ENCODE measurements around the gene TMEM117. TPM values are rescaled to one million over a fixed set of nuclear protein-coding genes. Genes with fewer than 3 reads are reported as not detected.

Gene TMEM117
- total RNA-seq, 2 experiments from 2014 or later, result 1.4 to 2.1 TPM

DNA sequence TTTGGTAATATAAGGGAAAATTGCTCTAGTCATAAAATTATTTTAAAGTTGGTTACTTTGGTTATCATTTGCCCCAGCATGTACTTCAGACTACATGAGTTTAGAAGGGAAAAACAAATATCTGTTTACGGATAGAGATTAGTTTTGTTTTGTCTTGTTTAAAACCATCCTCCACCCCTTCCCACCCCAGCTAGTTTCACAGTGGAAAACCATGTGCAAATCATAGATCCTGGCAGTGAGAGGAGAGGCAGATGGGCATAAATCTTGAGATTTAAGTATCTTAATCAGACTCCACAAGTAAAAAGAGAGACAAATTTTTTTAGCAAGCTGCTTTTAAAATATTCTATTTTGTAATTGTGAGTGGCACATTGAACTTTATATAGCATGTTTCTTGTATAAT lies 424.7 kb downstream of the TMEM117 start:
- intact Hi-C loops (cut with micrococcal nuclease), result no loop called here
- CTCF ChIA-PET, result interaction anchor here (1.2 kb wide), 1 partner anchor 61 kb away, joined by 3 read pairs; no protein-coding TSS in a partner anchor
- Mint-ChIP-seq H3K4me3 (no peak overlapping the region), H3K4me1 (ENCODE audit: low read depth) (no peaks in the 10 kb centered on the region), H3K9me3 (no peaks in the 10 kb centered on the region), H3K27me3 (ENCODE audit: low read depth) (no peaks in the 10 kb centered on the region), H3K36me3 (ENCODE audit: low read depth) (no peaks in the 10 kb centered on the region), H3K27ac (no peak overlapping the region)
- DNase-seq, result no peak

DNA sequence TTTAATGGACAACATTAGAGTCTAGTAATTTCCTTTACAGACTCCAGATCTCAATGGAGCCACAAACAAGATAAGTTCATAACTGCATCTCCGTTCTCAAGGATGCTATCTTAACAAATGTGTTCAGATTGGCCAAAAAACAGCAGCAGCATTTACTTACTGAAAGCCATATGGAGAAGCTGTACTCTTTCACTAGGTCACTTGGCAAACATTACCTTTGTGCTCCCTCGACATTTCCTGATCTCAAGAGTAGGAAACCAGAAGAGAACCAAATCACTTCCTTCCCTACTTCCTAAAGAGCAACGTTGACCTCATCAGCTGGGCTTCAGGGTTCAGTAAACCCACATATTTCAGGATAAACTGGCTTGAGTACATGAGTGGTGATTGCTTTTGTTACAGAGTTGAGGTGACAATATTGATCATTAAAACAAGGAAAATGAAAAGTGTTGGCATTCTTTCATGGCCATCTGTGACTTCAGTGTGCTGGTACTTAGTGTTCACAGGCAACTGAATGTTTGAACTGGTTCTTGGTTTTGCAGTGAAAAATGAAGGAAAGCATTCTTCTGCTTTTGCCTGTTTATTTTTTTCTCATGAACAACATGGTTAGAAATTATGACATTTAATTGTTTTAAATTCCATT lies 449.6 kb downstream of the TMEM117 start:
- Mint-ChIP-seq H3K27ac (no peak overlapping the region), H3K27me3 (ENCODE audit: low read depth) (no peaks in the 10 kb centered on the region), H3K4me3 (no peak overlapping the region), H3K36me3 (ENCODE audit: low read depth) (peaks cover 2% of the 10 kb centered on the region), H3K4me1 (ENCODE audit: low read depth) (peaks cover 15% of the 10 kb centered on the region), H3K9me3 (no peaks in the 10 kb centered on the region)
- CTCF ChIA-PET, result no interaction called here
- intact Hi-C loops (cut with micrococcal nuclease), result no loop called here
- DNase-seq, result no peak

DNA sequence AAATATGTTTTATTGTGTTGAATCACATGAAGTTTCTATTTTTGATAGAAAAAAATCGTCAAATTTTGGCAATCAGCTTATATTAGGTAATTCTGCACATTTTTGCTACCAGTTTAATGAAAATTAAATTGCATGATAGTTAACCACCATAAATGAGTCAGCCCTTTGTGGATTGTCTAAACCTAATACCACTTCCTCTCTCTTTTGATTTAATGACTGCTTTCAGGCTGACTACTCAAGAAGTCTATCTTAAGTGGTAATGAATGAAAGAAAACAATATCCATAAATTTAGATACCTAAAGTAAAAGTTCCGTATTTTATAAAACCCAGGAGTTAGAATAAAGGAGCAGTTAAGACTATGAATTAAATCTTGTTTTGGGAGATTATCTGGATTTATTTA lies 450.5 kb downstream of the TMEM117 start:
- H3K36me3 Mint-ChIP-seq (ENCODE audit: low read depth), result peaks cover 2% of the 10 kb centered on the region
- no peaks in the 10 kb centered on the region for H3K27me3 Mint-ChIP-seq (ENCODE audit: low read depth)
- CTCF ChIA-PET, result no interaction called here
- DNase-seq, result no peak
- H3K4me3 Mint-ChIP-seq, result no peak overlapping the region
- peaks cover 1% of the 10 kb centered on the region for H3K9me3 Mint-ChIP-seq
- intact Hi-C loops (cut with micrococcal nuclease), result no loop called here
- H3K27ac Mint-ChIP-seq, result no peak overlapping the region
- H3K4me1 Mint-ChIP-seq (ENCODE audit: low read depth), result peaks cover 15% of the 10 kb centered on the region

DNA sequence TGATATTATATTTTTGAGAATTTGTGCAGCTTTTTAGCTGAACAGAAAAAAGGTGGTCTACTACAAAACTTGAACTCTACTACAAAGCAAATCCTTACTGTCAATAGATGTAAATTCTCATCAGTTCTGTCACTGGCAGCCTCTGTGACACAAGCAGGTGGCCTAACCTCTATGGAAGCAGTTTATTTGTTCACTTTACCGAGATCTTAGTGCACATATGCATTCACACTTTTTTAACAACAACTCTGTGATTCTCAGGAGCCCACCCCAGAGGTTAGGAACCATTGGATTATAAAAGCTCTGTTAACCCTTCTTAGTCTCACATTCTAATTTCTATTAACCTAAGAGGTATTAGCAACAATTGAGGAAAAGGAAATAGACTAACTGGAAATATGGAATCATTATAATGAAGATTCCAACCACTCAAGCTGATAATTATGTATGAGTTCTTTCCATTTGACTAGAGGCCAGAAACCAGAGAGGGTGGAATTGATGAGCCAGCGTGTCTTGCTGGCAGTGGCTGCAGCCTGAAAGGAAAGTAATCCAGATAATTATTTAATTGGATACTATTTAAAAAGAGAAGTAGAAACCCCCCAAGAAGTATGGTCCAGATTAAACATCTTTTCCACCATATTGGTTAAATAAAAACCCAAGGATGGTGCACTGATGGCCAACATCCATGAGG lies 451.1 kb downstream of the TMEM117 start:
- no peak overlapping the region for H3K27ac Mint-ChIP-seq
- peaks cover 2% of the 10 kb centered on the region for H3K36me3 Mint-ChIP-seq (ENCODE audit: low read depth)
- no peaks in the 10 kb centered on the region for H3K27me3 Mint-ChIP-seq (ENCODE audit: low read depth)
- DNase-seq, result no peak
- CTCF ChIA-PET, result no interaction called here
- H3K4me3 Mint-ChIP-seq, result no peak overlapping the region
- H3K9me3 Mint-ChIP-seq, result peaks cover 1% of the 10 kb centered on the region
- peaks cover 15% of the 10 kb centered on the region for H3K4me1 Mint-ChIP-seq (ENCODE audit: low read depth)
- intact Hi-C loops (cut with micrococcal nuclease), result no loop called here

DNA sequence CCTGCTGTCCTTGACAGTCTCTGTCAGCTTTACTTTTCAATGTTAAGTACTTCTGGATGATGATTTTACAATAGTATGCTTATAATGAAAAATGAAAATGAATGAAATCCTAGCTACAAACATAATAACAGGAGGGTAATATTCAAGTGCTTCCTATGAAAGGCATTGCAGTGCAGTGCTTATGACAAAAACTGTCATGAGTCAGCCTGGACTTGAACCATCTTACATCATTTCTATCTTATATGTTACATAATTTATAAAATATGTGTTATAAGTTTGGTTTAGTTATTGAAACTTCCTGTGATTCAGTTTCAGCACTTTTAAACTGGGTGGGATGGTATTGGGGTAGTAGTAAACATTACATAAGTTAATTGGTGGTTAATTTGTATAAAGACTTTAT lies 451.7 kb downstream of the TMEM117 start:
- no peak for DNase-seq
- no peaks in the 10 kb centered on the region for H3K27me3 Mint-ChIP-seq (ENCODE audit: low read depth)
- H3K27ac Mint-ChIP-seq, result no peak overlapping the region
- H3K9me3 Mint-ChIP-seq, result peaks cover 1% of the 10 kb centered on the region
- H3K36me3 Mint-ChIP-seq (ENCODE audit: low read depth), result no peaks in the 10 kb centered on the region
- peaks cover 15% of the 10 kb centered on the region for H3K4me1 Mint-ChIP-seq (ENCODE audit: low read depth)
- CTCF ChIA-PET, result no interaction called here
- H3K4me3 Mint-ChIP-seq, result no peak overlapping the region
- intact Hi-C loops (cut with micrococcal nuclease), result no loop called here

DNA sequence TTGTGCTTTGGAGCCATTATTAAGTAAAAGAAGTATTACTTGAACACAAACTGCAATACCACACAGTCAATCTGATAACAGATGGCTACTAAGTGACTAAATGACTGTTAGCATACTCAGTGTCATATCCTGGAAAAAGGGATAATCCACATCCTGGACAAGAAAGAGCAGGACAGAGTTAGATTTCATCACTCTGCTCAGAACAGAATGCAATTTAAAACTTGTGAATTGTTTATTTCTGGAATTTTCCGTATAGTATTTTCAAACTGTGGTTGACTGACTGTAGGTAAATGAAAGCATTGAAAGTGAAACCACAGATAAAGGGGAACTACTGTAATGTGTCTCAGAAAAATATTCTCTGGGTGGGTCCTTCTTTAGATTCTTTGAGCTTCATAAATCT lies 458.8 kb downstream of the TMEM117 start:
- no peak for DNase-seq
- no peak overlapping the region for H3K27ac Mint-ChIP-seq
- peaks cover 4% of the 10 kb centered on the region for H3K36me3 Mint-ChIP-seq (ENCODE audit: low read depth)
- intact Hi-C loops (cut with micrococcal nuclease), result no loop called here
- H3K9me3 Mint-ChIP-seq, result peaks cover 10% of the 10 kb centered on the region
- no peaks in the 10 kb centered on the region for H3K27me3 Mint-ChIP-seq (ENCODE audit: low read depth)
- no peak overlapping the region for H3K4me3 Mint-ChIP-seq
- CTCF ChIA-PET, result no interaction called here
- H3K4me1 Mint-ChIP-seq (ENCODE audit: low read depth), result no peaks in the 10 kb centered on the region

DNA sequence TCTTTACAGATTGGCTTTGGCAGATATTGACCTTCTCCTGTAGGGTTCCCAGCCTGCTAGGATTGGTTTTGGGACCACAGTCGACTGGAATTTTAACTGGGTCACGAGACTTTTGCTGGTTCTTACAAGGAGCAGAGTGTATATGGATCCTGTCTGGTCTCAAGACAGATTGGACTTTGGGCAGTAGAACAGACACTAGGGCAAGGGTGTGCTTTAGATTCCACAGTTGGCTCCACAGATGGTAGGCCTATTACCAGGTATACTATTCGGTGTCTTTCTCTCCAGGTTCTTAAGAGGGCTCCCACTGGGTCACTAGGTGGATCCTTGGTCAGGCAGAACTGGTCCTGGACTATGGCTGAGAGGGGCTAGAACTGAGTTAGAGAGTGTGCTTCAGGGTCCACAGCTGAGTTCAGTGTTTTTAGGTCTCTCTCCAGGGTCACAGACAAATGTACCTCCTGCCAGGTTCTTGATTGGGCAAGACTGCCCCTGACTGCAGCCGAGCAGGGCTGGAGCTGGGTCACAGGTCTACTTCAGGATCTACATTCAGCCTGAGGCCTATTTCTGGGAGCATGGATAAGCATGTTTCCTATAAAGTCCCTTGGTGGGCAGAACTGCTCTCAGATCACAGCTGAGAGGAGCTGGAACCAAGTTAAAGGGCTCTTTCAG lies 460.2 kb downstream of the TMEM117 start:
- intact Hi-C loops (cut with micrococcal nuclease), result no loop called here
- CTCF ChIA-PET, result no interaction called here
- Mint-ChIP-seq H3K4me1 (ENCODE audit: low read depth) (no peaks in the 10 kb centered on the region), H3K9me3 (peaks cover 9% of the 10 kb centered on the region), H3K27ac (no peak overlapping the region), H3K4me3 (no peak overlapping the region), H3K36me3 (ENCODE audit: low read depth) (peaks cover 4% of the 10 kb centered on the region), H3K27me3 (ENCODE audit: low read depth) (no peaks in the 10 kb centered on the region)
- no peak for DNase-seq

DNA sequence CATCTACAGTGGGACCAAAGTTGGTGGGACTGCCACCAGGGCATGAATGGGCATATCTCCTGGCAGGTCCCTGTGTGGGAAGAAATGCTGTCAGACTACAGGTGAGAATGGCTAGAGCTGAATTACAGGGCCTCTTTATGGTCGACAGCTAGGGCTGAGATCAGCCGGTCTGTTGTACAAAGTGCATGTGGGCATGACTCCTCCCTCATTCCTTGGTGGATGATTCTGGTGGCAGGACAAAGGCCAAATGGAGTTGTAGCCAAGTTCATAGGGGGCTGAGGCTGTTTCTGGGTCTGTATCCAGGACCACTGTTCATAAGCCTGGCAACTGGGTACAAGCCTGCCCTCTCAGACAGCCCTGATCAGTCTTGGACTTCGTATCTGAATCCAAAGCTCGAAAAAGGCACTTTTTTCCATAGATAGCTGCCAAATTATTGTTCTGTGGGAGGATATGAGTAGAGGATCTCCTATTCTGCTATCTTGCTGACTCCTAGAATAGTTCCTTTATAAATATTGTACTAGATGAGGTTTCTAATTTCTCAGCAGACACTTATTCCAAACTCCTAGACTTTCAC lies 460.8 kb downstream of the TMEM117 start:
- Mint-ChIP-seq H3K9me3 (peaks cover 9% of the 10 kb centered on the region), H3K36me3 (ENCODE audit: low read depth) (peaks cover 4% of the 10 kb centered on the region), H3K27ac (no peak overlapping the region), H3K4me3 (no peak overlapping the region), H3K27me3 (ENCODE audit: low read depth) (no peaks in the 10 kb centered on the region), H3K4me1 (ENCODE audit: low read depth) (no peaks in the 10 kb centered on the region)
- no peak for DNase-seq
- CTCF ChIA-PET, result no interaction called here
- intact Hi-C loops (cut with micrococcal nuclease), result no loop called here

DNA sequence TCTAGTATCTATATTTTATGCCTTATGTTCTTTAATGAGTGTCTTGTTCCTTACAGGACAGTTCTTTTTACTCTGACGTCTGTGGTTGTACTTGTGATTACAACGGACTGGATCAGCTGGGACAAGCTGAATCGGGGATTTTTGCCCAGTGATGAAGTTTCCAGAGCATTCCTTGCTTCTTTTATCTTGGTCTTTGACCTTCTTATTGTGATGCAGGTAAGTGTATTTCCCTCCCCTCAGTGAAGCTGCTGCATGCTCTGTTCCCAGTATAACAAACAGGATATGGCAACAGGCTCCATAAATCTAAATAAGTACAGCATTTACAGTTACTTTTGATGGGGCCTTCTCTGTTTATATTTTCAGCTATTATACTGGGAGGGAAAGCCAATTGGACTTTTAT lies 463.6 kb downstream of the TMEM117 start:
- Mint-ChIP-seq H3K27ac (no peak overlapping the region), H3K4me1 (ENCODE audit: low read depth) (no peaks in the 10 kb centered on the region), H3K36me3 (ENCODE audit: low read depth) (peaks cover 8% of the 10 kb centered on the region), H3K27me3 (ENCODE audit: low read depth) (no peaks in the 10 kb centered on the region), H3K9me3 (peaks cover 9% of the 10 kb centered on the region), H3K4me3 (no peak overlapping the region)
- DNase-seq, result no peak
- CTCF ChIA-PET, result no interaction called here
- intact Hi-C loops (cut with micrococcal nuclease), result no loop called here

DNA sequence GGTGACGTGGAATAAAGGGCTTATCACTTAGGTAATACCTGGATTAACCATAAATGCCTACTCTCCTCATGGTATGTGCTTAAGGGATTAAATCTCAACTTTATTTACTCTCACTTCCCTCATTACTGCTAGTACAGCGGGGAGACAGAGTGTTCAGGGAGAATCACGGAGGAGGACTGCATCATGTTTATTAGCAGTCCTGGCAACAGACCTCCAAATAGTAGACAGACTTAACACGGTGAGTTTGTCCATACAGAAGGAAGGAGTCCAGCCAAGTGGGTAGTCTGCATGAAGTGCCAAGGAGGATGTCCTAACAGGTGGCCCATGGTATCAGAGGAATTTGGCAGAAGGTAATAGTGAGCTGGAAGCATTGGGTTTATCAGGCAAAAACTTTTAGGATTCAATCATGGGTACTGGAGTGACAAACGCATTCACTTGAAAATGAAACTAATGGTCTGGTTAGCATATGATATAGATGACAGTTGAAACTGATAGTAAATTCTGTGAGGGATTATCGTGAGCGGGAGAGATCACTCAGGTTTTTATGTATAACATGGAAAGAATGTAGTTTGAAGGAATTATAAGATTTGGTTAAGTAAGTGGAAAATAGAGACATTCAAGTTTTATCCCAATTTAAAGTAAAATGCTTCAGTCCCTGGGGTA lies 471.8 kb downstream of the TMEM117 start:
- intact Hi-C loops (cut with micrococcal nuclease), result no loop called here
- Mint-ChIP-seq H3K4me1 (ENCODE audit: low read depth) (no peaks in the 10 kb centered on the region), H3K4me3 (no peak overlapping the region), H3K9me3 (peaks cover 9% of the 10 kb centered on the region), H3K27ac (no peak overlapping the region), H3K27me3 (ENCODE audit: low read depth) (no peaks in the 10 kb centered on the region), H3K36me3 (ENCODE audit: low read depth) (peaks cover 2% of the 10 kb centered on the region)
- DNase-seq, result no peak
- CTCF ChIA-PET, result interaction anchor here (1.5 kb wide), 1 partner anchor 641 kb away, joined by 4 read pairs; no protein-coding TSS in a partner anchor

DNA sequence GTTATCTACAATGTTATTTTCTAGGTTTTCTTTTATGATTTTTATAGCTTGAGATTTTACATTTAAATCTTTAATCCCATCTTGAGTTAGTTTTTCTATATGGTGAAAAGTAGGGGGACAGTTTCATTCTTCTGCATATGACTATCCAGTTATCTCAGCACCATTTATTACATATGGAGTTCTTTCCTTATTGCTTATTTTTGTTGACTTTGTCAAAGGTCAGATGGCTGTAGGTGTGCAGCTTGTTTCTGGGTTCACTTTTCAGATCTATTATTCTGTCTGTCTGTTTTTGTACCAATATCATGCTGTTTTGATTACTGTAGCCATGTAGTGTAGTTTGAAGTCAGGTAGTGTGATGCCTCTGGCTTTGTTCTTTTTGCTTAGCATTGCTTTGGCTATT lies 477.3 kb downstream of the TMEM117 start:
- Mint-ChIP-seq H3K36me3 (ENCODE audit: low read depth) (peaks cover 2% of the 10 kb centered on the region), H3K27me3 (ENCODE audit: low read depth) (no peaks in the 10 kb centered on the region), H3K9me3 (peaks cover 9% of the 10 kb centered on the region), H3K27ac (no peak overlapping the region), H3K4me3 (no peak overlapping the region), H3K4me1 (ENCODE audit: low read depth) (no peaks in the 10 kb centered on the region)
- CTCF ChIA-PET, result no interaction called here
- no peak for DNase-seq
- intact Hi-C loops (cut with micrococcal nuclease), result no loop called here

DNA sequence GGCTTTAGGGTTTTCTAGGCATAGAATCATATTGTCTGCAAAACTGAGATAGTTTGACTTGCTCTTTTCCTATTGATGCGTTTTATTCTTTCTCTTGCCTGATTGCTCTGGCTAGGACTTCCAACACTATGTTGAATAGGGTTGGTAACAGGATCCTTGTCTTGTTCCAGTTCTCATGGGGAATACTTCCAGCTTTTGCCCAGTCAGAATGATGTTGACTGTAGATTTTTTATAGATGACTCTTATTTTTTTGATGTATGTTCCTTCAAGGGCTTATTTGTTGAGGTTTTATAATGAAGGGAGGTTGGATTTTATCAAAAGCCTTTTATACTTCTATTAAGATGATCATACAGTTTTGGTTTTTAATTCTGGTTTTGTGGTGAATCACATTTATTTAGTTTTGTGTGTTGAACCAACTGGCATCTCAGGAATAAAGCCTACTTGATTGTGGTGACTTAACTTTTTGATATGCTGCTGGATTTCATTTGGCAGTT lies 478.2 kb downstream of the TMEM117 start:
- Mint-ChIP-seq H3K27me3 (ENCODE audit: low read depth) (no peaks in the 10 kb centered on the region), H3K4me3 (no peak overlapping the region), H3K36me3 (ENCODE audit: low read depth) (peaks cover 2% of the 10 kb centered on the region), H3K4me1 (ENCODE audit: low read depth) (no peaks in the 10 kb centered on the region), H3K27ac (no peak overlapping the region), H3K9me3 (peaks cover 9% of the 10 kb centered on the region)
- intact Hi-C loops (cut with micrococcal nuclease), result no loop called here
- DNase-seq, result no peak
- CTCF ChIA-PET, result no interaction called here

Measured in activated naive CD4-positive, alpha-beta T cell treated with anti-CD3 and anti-CD28 coated beads for 36 hours (primary cell).